GM18951 (cell line): ENCODE results near the gene ATG10.
"Not testable (repeated sequence)": the region's sequence is repeated elsewhere in the genome, so short reads cannot be mapped to it uniquely, and the experiment has no call there.

Experiments used
- POLR2A ChIP-seq: IDR thresholded peaks from 4 replicates; pipeline ENCODE4 v1.6.1; 2011; ENCODE audit warnings: mild to moderate bottlenecking; ENCODE audit not compliant: insufficient read length, insufficient read depth; ENCODE audit errors: extremely low read depth
- in situ Hi-C: fragments of 300-500 bp; cut with MboI; formaldehyde crosslinking; loops from one replicate; pipeline ENCODE4 v1.12.0; 2022; ENCODE audit warnings: low sequenced_read_pairs, mixed read lengths, inconsistent platforms; ENCODE audit not compliant: unreplicated experiment

The ATG10 gene

GRCh38 chr5:81963544-81963943 lies 8.3 kb upstream of the ATG10 start:
- no peak for TF ChIP-seq POLR2A
- in situ Hi-C loops = no loop called here

DNA sequence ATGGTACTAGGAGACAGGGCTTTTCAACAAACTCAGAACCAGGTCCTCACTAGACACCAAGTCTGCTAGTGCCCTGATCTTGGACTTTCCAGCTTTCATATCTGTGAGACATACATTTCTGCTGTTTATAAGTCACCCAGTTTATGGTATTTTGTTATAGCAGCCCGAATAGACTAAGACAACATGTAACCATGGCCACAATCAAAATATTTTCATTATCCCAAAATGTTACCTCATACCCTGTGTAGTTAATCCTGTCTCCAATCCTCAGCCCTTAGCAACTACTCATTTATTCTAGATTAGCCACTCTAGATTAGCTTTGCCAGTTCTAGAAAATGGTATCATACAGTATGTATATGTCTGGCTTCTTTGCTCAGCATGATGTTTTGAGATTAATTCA lies 6.3 kb upstream of the ATG10 start:
- TF ChIP-seq POLR2A = no peak
- in situ Hi-C loops = no loop called here

DNA sequence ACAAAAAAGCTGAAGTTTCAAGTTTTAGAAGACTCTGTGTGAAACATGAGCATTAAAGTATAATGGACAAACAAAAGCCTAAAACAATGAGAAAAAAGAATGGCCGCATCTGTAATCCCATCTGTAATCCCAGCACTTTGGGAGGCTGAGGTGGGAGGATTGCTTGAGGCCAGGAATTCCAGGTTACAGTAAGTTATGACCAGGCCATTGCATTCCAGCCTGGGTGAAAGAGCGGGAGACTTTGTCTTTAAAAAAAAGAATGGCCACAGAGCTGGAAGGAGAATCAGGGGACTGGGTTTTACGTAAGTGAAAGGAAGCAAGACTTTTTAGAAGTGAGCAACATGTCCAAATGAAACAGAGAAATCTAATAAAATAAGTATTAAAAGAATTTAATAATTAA lies 2.6 kb upstream of the ATG10 start:
- TF ChIP-seq POLR2A = no peak
- in situ Hi-C loops = no loop called here

GRCh38 chr5:81969912-81970311 lies 1.9 kb upstream of the ATG10 start:
- in situ Hi-C loops = loop anchor here (10.0 kb wide), 1 partner anchor 565 kb away; no protein-coding TSS in a partner anchor
- no peak for TF ChIP-seq POLR2A

DNA sequence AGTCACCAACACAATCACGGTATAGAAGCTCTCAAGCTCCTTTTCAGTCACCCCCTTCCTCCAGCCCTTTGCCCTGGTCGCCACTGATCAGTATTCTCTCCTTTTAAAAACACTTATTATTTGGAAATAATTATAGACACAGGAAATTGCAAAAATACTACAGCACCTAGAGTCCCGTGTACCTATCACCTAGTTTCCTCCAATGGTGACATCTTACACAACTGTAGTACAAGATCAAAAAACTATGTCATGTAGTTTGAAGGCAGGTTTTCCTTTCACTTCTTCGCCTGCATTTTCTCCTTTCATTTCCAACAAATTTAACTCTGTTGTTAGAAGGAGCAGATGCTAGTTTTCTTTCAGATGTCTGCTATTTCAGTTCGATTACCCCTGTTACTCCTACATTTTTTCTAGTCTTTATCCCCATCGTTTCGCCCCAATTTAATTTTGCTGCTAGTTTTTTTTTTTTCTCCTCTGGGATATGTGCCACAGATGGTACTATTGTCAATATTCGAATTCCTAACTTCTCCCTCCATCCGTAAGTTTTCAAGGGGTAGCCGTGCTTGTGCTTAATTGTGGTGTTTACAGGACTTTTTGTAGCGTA lies 612 bp upstream of the ATG10 start:
- in situ Hi-C loops = loop anchor here (10.0 kb wide), 1 partner anchor 566 kb away; no protein-coding TSS in a partner anchor
- TF ChIP-seq POLR2A = no peak

- in situ Hi-C loops = loop anchor here (10.0 kb wide), 1 partner anchor 568 kb away; no protein-coding TSS in a partner anchor
Observed at GRCh38 chr5:81972492-81972783, 615 bp downstream of the ATG10 start.

GRCh38 chr5:81980160-81980559 lies 8.3 kb downstream of the ATG10 start:
- TF ChIP-seq POLR2A = no peak
- in situ Hi-C loops = no loop called here

More at GRCh38 chr5:81972492-81972783, 615 bp downstream of the ATG10 start:
- TF ChIP-seq POLR2A = no peak

DNA sequence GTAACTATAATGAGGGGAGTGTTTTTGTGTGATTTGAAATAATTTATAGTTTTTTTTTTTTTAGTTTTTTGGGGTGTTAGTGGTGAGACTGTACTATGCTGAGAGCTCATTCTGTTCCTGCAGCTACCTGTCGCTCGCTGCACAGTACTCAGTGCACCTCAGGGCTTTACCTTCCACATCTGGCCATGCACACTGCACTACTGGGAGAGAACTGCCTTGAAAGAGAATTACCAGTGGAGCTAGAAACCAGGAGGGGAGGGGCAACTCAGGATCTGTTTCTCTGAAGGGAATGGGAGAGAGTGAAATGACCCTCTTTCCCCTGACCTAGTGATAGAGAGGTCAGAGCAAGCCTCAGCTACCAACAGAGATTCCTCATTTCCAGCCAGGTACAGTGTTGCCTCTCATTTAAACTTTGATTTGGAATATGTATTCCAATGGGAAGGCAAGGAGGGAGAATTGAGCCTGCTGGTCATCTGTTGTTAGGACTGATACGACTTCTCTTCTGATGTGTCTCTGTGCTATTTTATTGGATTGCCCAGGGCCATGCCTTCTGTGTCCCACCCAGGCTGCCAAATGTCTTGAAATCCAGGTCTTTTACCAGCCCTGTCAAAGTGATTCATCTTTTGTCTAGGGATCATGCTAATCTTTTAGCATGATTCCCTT lies 8.9 kb downstream of the ATG10 start:
- in situ Hi-C loops = no loop called here
- TF ChIP-seq POLR2A = no peak

- in situ Hi-C loops = not testable (repeated sequence)
Observed at GRCh38 chr5:81982172-81982685, 10.4 kb downstream of the ATG10 start.

GRCh38 chr5:81983148-81983547 lies 11.3 kb downstream of the ATG10 start:
- in situ Hi-C loops = not testable (repeated sequence)

- in situ Hi-C loops = not testable (repeated sequence)
Observed at GRCh38 chr5:81983563-81983962, 11.7 kb downstream of the ATG10 start.

GRCh38 chr5:81986126-81986525 lies 14.3 kb downstream of the ATG10 start:
- in situ Hi-C loops = no loop called here
- no peak for TF ChIP-seq POLR2A

GRCh38 chr5:81989204-81989603 lies 17.4 kb downstream of the ATG10 start:
- in situ Hi-C loops = no loop called here

GRCh38 chr5:81994679-81995078 lies 22.9 kb downstream of the ATG10 start:
- TF ChIP-seq POLR2A = no peak
- in situ Hi-C loops = no loop called here

More at GRCh38 chr5:81989204-81989603, 17.4 kb downstream of the ATG10 start:
- TF ChIP-seq POLR2A = no peak
